ENCODE data around the gene NDE1.

Gene NDE1

DNA sequence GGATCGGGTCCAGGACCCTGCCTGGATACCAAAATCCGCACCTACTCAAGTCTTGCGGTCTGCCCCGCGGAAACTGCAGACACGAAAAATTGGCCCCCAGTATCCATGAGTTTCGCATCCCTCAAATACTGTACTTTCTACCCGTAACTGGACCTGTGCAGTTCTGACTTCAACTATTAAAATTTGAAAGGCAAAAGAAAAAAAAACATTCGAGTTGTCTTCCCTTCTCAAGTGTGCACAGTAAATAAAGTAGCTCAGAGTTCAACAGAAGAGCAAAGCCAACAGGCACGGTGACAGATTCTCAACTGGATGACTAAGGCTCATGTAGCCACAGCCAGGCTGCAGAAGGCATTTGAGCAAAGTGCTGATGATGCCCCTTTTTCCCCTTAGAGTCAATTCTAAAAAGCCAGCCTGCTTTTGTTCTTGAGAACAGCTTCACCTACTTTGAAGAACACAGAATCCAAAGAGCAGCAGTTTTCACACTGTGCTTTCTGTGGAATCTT is 39.6 kb upstream of the NDE1 start:
- FAIRE-seq = no peak
- no peak for TF ChIP-seq POLR2A (IDR thresholded peaks at IDR 0.05; ENCODE audit: low read depth, low read length)
- DNase-seq (ENCODE audit: insufficient read length, low spot score) = no peak

DNA sequence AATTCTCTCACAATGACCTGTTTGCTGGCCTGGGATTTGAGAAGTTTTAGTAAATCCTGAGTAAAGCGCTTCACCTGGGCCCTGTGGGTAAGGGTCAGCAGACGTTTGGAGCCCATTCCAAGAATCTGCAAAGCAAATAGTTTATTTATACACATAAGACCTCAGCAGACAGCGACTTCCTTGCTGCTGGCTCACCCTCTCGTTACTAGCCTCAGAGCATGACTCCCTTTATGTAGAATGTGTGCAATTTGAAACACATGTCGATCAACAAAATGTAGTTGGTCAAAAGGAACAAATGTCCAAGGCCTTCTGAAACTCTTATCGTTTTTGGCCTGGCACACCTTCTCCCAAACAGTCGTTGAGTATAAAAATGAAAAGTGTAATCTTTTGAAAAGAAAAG is 38.4 kb upstream of the NDE1 start:
- no peak for FAIRE-seq
- no peak for TF ChIP-seq POLR2A (IDR thresholded peaks at IDR 0.05; ENCODE audit: low read depth, low read length)
- DNase-seq (ENCODE audit: insufficient read length, low spot score) = no peak

DNA sequence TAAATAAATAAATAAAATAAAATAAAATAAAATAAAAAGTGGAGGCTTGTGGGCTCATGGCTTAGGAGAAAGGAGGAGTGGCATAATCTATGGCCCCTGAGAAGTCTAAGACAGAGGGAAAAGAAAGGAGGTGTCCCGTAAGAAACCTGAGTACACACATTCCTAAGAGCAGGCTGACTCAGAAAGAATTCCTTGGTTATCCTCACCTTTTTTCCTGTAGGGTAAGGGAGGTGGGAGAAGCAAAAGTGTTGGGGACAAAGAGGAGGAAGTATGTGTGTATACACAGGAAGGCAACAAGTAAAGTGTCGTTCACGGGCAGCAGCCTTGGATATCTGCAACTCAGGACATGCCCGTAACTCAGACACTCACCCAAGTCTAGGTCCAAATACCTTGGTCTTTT is 36.4 kb upstream of the NDE1 start:
- DNase-seq (ENCODE audit: insufficient read length, low spot score) = no peak
- no peak for FAIRE-seq
- no peak for TF ChIP-seq POLR2A (IDR thresholded peaks at IDR 0.05; ENCODE audit: low read depth, low read length)

GRCh38 chr16:15616012-15616411 is 34.0 kb upstream of the NDE1 start:
- FAIRE-seq (no peak), DNase-seq (ENCODE audit: insufficient read length, low spot score) (no peak)
- TF ChIP-seq POLR2A (IDR thresholded peaks at IDR 0.05; ENCODE audit: low read depth, low read length) = no peak

DNA sequence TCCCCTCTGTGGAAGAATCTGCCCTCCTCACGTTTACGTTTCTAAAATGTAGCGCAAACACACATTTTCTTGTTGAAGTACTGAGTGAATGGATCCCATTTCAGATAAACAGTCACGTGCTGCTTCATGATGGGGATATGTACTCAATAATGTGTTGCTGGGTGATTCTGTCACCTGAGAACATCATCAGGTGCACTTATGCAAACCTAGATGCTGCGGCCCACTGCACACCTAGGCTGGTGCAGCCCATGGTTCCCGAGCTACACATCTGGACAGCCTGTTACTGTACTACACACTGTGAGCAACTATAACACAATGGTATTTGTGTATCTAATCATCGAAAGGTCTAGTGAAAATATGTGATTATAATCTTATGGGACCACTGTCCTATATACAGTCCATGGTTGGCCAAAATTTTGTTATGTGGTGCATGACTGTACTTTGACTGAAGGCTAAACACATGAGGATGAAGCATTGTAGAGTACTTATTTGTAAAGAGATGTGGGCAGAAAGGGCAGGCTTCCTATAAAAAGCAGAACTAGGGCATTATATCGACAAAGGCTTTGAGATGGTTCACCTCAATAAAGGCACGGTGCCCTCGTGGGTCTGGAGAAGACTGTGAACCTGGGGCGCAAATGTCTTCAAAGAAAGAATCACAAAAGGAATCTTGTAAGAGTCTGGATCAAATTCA is 33.4 kb upstream of the NDE1 start:
- DNase-seq (ENCODE audit: insufficient read length, low spot score) (no peak), FAIRE-seq (no peak)
- no peak for TF ChIP-seq POLR2A (IDR thresholded peaks at IDR 0.05; ENCODE audit: low read depth, low read length)

- DNase-seq (ENCODE audit: insufficient read length, low spot score) (no peak), FAIRE-seq (no peak)
- TF ChIP-seq POLR2A (IDR thresholded peaks at IDR 0.05; ENCODE audit: low read depth, low read length) = no peak
Measured at GRCh38 chr16:15617901-15618300, 32.1 kb upstream of the NDE1 start.

GRCh38 chr16:15618392-15618791 is 31.7 kb upstream of the NDE1 start:
- FAIRE-seq = no peak
- no peak for TF ChIP-seq POLR2A (IDR thresholded peaks at IDR 0.05; ENCODE audit: low read depth, low read length)
- no peak for DNase-seq (ENCODE audit: insufficient read length, low spot score)

DNA sequence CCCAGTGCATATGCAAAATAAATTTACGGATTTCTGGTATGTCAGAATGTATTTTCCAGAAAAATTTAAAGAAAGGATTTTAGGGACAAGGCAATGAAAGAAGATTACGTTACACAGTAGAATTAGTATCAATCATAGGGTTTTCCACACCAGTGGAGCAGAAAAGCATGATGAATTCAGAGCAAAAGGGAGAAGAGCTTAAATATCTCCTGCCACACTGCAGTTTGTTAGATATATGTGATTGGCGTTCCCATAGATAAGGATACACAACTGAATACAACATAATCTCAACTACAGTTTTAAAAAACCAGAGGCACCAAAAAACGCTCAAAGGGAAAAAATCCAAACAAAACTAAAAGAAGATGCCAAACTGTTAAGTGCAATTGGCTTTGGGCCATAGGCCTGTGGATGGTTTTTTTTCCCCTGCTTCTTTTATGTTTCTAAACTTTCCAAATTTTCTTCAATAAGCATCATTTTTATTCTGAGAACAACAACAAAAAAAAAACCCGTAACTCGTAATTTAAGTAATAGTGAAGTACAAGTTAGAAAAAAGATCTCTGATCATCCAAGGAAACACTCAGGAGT is 29.3 kb upstream of the NDE1 start:
- no peak for TF ChIP-seq POLR2A (IDR thresholded peaks at IDR 0.05; ENCODE audit: low read depth, low read length)

DNA sequence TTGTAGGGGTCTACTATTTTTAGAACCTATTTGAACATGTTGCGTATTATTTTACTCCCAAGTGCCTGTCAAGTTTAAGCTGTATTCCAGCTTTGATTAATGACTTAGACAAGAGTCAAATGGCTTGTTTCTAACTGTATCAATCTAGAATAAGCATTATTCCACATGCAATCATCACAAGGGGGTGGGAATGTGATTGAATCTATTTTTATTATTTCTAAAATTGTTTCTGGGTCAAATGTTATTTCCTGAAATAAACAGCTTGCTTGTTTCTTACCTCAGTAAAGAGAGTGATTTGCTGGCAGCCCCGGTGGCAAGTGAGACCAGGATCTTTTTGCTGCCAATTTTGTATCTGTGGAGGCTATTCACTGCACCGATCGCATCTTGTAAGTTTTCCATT is 28.6 kb upstream of the NDE1 start:
- no peak for DNase-seq (ENCODE audit: insufficient read length, low spot score)
- FAIRE-seq = no peak
- TF ChIP-seq POLR2A (IDR thresholded peaks at IDR 0.05; ENCODE audit: low read depth, low read length) = no peak

More for the DNA sequence above, 29.3 kb upstream of the NDE1 start:
- FAIRE-seq (no peak), DNase-seq (ENCODE audit: insufficient read length, low spot score) (no peak)

DNA sequence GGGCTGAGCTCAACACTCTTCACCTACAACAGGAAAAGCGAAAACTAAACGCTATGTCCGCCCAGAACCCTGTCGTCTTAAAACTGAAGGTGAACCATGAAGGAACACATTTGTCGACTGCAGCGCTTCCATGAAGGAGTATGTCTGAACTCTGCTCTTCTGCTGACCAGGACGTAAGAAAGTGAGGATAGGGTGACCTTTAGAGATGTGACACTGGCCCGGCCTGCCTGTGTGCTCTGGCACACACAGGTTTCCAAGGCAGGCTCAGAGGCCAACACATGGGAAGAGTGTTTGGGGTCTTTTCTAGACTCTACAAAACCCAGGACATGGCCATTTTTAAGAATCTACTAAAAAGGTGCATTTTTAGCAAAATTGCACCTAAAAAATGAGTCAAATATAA is 28.2 kb upstream of the NDE1 start:
- DNase-seq (ENCODE audit: insufficient read length, low spot score) (no peak), FAIRE-seq (no peak)
- no peak for TF ChIP-seq POLR2A (IDR thresholded peaks at IDR 0.05; ENCODE audit: low read depth, low read length)

GRCh38 chr16:15631730-15632409 is 18.2 kb upstream of the NDE1 start:
- no peak for TF ChIP-seq POLR2A (IDR thresholded peaks at IDR 0.05; ENCODE audit: low read depth, low read length)
- FAIRE-seq (no peak), DNase-seq (ENCODE audit: insufficient read length, low spot score) (no peak)

DNA sequence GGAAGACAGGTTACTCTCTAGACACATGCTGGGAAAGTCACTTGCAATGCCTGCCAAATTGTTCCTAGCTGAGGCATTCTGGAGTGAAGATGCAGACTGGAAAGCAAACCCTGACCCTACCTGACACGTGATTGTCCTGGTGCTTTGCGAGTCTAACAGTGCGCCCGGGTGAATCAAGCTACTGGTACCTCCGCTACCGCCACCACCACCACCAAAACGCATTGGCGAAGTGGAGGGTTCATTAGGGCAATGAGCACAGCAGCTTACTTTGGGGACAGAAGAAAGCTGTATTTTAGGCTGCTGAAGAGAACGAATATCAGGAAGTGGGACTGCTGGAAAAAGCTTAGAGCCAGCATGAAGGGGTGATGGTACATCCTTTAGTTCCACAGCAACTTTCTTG is 14.1 kb upstream of the NDE1 start:
- no peak for FAIRE-seq
- TF ChIP-seq POLR2A (IDR thresholded peaks at IDR 0.05; ENCODE audit: low read depth, low read length) = no peak
- no peak for DNase-seq (ENCODE audit: insufficient read length, low spot score)

DNA sequence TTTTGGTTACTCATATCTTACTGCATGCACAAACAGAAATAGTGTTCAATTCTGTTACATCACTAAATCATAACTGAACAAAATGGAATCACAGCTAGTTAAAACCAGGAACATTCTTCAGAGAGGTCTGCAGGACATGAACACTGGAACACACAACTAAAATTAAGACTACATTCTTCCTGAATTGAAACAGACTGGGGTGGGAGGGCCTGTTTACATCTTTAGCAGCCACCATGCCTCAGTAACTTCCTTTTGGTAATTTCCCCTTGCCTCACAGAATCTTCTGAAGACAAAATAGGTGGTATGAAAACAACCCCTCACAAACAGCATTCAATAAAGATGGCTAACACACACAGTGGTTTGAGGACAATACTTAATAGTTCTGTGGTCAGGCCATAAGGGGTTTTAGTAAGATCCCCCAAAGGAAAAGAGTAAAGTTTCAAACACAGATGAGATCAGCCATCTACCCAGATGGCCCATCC is 13.6 kb upstream of the NDE1 start:
- no peak for TF ChIP-seq POLR2A (IDR thresholded peaks at IDR 0.05; ENCODE audit: low read depth, low read length)
- DNase-seq (ENCODE audit: insufficient read length, low spot score) (no peak), FAIRE-seq (no peak)

DNA sequence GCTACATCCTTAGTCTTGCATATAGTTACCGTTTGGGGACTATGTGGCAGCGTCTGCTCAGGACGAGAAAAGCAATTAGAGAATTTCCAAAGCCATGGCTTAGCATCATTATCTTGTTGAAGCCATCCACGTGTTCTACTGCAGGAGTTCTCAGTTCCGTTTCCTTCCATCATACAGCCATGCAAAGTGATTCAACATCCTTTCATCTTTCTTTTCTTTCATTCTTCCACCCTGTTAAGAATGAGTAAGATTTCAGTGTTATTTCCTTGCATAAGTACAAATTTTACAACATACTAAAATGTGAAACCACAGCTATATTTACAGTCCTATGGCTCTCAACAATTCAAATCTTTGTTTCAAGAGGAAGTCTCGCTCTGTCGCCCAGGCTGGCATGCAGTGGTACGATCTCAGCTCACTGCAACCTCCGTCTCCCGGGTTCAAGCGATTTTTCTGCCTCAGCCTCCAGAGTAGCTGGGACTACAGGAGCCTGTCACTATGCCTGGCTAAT is 10.9 kb upstream of the NDE1 start:
- no peak for DNase-seq (ENCODE audit: insufficient read length, low spot score)
- FAIRE-seq = no peak
- TF ChIP-seq POLR2A (IDR thresholded peaks at IDR 0.05; ENCODE audit: low read depth, low read length) = no peak

All from H54 (cell line).